Right atrium auricular region (tissue), 2 donors: Measurements from ENCODE around the gene MUC16. TPM values are rescaled to one million over a fixed set of nuclear protein-coding genes. Genes with fewer than 3 reads are reported as not detected.

Experiments used
- DNase-seq: peaks from one replicate; pipeline ENCODE4 v3.0.0-alpha.2; 2019; ENCODE audit warnings: low spot score
- H3K27ac ChIP-seq, 2 donors: fragments of 200-600 bp; sonication (generic); 1 replicate in 1 of 2; 2 replicates in 1 of 2; pipeline ENCODE4 v1.5.1; 2016 to 2019
- H3K27me3 ChIP-seq, 2 donors: fragments of 200-600 bp; sonication (generic); one replicate each; pipeline versions ENCODE4 v1.5.1 to v1.6.0; 2017 to 2019
- H3K36me3 ChIP-seq: fragments of 200-600 bp; sonication (generic); one replicate; pipeline ENCODE4 v1.5.1; 2016
- H3K4me1 ChIP-seq, 2 donors: fragments of 200-600 bp; sonication (generic); one replicate each; pipeline versions ENCODE4 v1.5.1 to v1.6.0; 2017 to 2019
- H3K4me3 ChIP-seq, 2 donors: fragments of 200-600 bp; sonication (generic); 1 replicate in 1 of 2; 2 replicates in 1 of 2; pipeline ENCODE4 v1.5.1; 2017 to 2019; ENCODE audit warnings: mild to moderate bottlenecking in 1 of 2, moderate library complexity in 1 of 2
- H3K9me3 ChIP-seq, 2 donors: fragments of 200-600 bp; sonication (generic); one replicate each; pipeline ENCODE4 v1.5.1; 2019
- total RNA-seq, 2 donors: library from RNA; depleted of rRNA; stranded (reverse); fragments of >200 nt; gene quantifications; one replicate each; pipeline ENCODE4 v1.1.0, GENCODE V29; 2016
- TF ChIP-seq, protein P1 (sequence below), 2 donors: fragments of 200-600 bp; sonication (generic); IDR thresholded peaks; one replicate each; pipeline ENCODE4 v1.5.1; 2019; ENCODE audit warnings: antibody characterized with exemption in 2 of 2

MUC16 gene
- total RNA-seq, 2 donors from 2014 or later, result 2.6 to 21.3 TPM

- Histone ChIP-seq H3K9me3 (no peaks in the 10 kb centered on the region), H3K4me1 (no peaks in the 10 kb centered on the region), H3K36me3 (no peaks in the 10 kb centered on the region), H3K27me3 (no peaks in the 10 kb centered on the region), H3K27ac (no peak overlapping the region), H3K4me3 (no peak overlapping the region)
- TF ChIP-seq, protein P1, sequence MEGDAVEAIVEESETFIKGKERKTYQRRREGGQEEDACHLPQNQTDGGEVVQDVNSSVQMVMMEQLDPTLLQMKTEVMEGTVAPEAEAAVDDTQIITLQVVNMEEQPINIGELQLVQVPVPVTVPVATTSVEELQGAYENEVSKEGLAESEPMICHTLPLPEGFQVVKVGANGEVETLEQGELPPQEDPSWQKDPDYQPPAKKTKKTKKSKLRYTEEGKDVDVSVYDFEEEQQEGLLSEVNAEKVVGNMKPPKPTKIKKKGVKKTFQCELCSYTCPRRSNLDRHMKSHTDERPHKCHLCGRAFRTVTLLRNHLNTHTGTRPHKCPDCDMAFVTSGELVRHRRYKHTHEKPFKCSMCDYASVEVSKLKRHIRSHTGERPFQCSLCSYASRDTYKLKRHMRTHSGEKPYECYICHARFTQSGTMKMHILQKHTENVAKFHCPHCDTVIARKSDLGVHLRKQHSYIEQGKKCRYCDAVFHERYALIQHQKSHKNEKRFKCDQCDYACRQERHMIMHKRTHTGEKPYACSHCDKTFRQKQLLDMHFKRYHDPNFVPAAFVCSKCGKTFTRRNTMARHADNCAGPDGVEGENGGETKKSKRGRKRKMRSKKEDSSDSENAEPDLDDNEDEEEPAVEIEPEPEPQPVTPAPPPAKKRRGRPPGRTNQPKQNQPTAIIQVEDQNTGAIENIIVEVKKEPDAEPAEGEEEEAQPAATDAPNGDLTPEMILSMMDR (IDR thresholded peaks at IDR 0.05), result no peak
- DNase-seq, result no peak
Observed at GRCh38 chr19:9039728-9040127, 29.5 kb upstream of the MUC16 start.

- H3K36me3 ChIP-seq, result no peaks in the 10 kb centered on the region
- no peak overlapping the region for H3K4me3 ChIP-seq
- H3K9me3 ChIP-seq, result no peaks in the 10 kb centered on the region
- no peak for DNase-seq
- TF ChIP-seq, protein P1 (IDR thresholded peaks at IDR 0.05), result no peak
- H3K27me3 ChIP-seq, result no peaks in the 10 kb centered on the region
- H3K4me1 ChIP-seq, result no peaks in the 10 kb centered on the region
- H3K27ac ChIP-seq, result no peak overlapping the region
Observed at GRCh38 chr19:9037400-9038062, 27.3 kb upstream of the MUC16 start.

- no peak for DNase-seq
- H3K27me3 ChIP-seq, result no peaks in the 10 kb centered on the region
- H3K27ac ChIP-seq, result no peak overlapping the region
- H3K9me3 ChIP-seq, result no peaks in the 10 kb centered on the region
- TF ChIP-seq, protein P1 (IDR thresholded peaks at IDR 0.05), result no peak
- H3K4me3 ChIP-seq, result no peak overlapping the region
- H3K4me1 ChIP-seq, result no peaks in the 10 kb centered on the region
- no peaks in the 10 kb centered on the region for H3K36me3 ChIP-seq
Observed at GRCh38 chr19:9032136-9032631, 22.0 kb upstream of the MUC16 start.

- Histone ChIP-seq H3K27ac (no peak overlapping the region), H3K4me1 (no peaks in the 10 kb centered on the region), H3K36me3 (no peaks in the 10 kb centered on the region), H3K27me3 (no peaks in the 10 kb centered on the region), H3K4me3 (no peak overlapping the region), H3K9me3 (peaks cover 0 to 4% of the 10 kb centered on the region in 2 donors)
- TF ChIP-seq, protein P1 (IDR thresholded peaks at IDR 0.05), result no peak
- no peak for DNase-seq
Observed at GRCh38 chr19:9018163-9018875, 8.1 kb upstream of the MUC16 start.

- Histone ChIP-seq H3K9me3 (peaks cover 0 to 4% of the 10 kb centered on the region in 2 donors), H3K36me3 (no peaks in the 10 kb centered on the region), H3K4me3 (no peak overlapping the region), H3K27me3 (no peaks in the 10 kb centered on the region), H3K27ac (no peak overlapping the region), H3K4me1 (no peaks in the 10 kb centered on the region)
- TF ChIP-seq, protein P1 (IDR thresholded peaks at IDR 0.05), result no peak
- no peak for DNase-seq
Observed at GRCh38 chr19:9014803-9015202, 4.6 kb upstream of the MUC16 start.
